Activated CD4-positive, alpha-beta T cell treated with anti-CD3 and anti-CD28 coated beads for 24 hours (primary cell): ENCODE data around the gene PAX6.
"Not testable (repeated sequence)": the region's sequence is repeated elsewhere in the genome, so short reads cannot be mapped to it uniquely, and the experiment has no call there.

Experiments used
- DNase-seq, 2 donors: peaks; one replicate each; pipeline ENCODE4 v3.0.0-alpha.2; 2020; ENCODE audit warnings: low read depth in 2 of 2

PAX6 gene

DNA sequence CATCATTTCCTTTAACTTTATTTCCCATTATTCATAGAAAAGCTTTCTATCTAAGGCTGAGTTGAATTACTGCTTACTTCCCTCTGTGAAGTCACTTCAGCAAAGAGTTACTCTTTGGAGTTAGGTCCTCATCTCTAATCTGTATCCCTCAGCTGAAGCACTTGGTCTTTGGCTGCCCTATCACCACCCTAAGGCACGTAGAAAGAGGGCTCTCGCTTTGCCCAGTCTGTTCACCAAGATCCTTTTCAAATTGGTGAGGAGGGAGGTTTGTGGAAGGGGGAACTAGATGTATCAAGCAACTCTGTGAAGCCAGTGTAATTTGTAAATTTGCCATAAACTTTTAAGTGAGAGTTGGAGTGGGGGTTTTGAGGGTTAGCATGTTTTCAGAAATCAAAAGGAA lies 43.4 kb downstream of the PAX6 start:
- DNase-seq, result no peak

DNA sequence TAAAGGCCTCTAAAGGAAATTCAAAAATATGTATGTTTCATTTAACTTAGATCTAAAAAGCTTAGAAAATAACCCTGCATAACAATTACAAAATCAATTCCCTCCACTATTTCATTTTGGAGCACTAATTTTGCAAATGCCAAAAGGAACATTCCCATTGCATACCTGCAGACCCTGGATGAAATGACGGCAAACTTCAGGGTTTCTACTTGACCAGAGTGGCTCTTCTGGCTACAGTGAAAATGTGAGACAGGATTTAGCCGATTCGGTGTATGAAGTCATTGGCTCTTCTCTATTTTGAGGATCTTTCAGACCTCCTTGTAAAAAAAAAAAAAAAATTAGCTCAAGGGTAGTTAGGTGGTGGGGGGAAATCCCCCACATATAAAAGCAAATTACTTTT lies 44.1 kb downstream of the PAX6 start:
- no peak for DNase-seq

DNA sequence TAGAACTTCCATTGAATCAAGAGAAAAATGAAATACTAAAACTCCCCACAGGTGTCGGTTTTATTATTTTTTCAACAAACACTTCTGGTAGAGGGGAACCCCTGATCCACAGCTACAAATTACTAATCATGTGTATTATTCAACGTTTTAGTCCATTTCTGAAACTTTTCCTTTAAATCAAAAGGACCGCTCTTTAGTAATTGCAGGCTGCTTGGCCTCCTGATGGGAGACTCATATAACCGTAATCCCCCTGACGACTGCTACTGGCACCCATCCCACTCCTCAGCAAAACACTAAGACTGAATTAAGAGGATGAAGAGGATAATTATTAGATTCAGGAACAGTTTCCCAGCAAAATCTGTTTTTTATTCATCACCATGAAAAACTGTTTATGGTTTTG lies 46.4 kb downstream of the PAX6 start:
- no peak for DNase-seq

DNA sequence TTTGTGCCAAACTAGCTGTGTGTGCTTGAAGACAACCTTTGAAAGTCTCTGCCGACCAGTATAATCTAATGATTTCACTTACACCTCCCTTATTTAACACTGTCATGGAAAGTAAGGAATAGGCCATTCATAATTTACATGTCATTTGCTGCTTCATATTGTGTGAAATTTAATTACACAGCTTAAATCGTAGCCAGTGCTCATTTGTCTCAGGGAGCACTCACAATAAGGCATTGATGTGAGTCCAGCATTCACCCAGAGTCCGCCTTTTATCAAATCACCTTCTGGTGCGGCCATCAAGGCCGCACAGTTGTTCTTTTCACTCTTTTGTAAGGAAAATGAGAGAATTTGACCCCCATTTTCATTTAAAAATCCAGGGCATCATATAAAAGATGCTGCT lies 46.9 kb downstream of the PAX6 start:
- no peak for DNase-seq

DNA sequence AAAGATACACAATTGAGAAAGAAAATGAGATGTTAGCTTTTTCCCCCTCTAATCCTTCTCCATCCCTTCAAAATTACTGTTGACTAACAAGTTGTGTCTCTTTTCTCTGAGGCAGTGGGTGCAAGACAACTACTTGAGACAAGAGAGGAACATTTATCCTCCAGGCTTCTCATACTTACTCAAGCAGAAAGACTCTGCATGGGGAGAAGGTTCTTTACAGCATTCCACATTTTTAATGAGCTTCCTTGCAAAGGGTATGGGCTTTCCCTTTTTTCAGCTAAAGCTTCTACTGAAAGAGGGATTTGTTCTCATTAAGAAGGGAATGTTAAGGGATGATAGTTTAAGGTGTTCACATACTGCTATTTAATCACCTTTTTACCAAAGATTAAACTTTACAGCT lies 47.8 kb downstream of the PAX6 start:
- no peak for DNase-seq

DNA sequence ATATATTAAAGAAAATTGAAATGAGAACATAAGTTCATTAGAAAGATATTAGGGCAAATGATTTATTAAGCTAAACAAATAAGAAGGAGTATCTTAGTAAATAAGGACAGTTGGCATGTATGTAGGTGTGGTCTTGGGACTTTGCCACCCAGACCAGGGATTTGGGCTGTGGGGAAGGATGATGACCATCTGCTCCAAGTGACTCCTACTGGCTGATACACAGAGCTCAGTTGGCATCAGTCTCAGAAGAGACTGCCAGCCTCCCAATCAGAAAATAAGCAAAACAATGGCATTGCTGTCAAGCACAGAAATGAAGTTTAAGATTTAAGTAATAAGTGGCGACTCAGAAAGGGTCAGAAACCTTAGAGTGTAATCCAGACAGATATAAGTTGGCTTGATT lies 49.5 kb downstream of the PAX6 start:
- no peak for DNase-seq

DNA sequence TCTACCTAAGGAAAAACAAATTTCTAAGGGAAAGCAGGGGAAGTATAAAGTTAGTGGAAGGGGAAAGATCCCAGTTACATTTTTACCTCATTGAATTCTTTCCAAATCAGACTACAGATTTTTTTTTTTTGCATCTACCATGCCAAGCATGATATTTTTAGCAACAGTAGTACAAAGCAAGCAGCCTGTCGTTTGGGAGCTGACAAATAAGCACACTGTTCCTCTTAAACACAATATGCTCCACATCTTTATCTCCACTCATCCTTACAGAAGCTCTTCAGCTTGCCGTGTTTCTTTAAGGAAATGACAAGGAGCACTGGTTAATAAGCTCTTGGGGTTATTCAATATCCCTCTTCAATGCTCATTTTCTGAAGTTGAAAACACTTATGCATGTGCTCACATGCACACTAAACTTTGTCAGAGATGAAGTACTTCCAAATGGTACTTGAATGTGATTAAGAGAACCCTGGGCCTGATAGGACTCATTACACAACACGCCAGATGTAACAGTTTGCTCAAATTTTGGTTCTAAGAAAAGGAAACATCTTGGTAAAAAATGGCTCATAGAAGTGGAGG lies 53.8 kb downstream of the PAX6 start:
- DNase-seq, result no peak

DNA sequence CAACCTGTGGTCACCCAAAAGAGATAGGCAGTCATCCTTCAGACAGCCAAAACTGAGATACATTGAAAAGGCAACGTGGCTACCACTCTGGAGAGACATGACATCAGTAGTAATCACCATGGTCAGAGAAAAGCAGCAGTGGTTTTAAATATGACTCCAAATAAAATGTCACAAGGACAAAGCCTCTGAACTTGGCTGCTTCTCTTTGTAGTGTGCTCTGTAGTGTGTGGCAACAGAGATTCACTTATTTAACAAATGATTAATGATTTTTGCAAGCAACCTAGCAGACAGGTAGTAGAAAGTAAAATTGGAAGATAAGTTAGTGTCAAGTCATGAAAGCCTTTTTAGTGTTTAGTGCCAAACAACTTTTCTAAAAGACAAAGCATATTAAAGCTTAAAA lies 63.5 kb downstream of the PAX6 start:
- DNase-seq, result no peak

DNA sequence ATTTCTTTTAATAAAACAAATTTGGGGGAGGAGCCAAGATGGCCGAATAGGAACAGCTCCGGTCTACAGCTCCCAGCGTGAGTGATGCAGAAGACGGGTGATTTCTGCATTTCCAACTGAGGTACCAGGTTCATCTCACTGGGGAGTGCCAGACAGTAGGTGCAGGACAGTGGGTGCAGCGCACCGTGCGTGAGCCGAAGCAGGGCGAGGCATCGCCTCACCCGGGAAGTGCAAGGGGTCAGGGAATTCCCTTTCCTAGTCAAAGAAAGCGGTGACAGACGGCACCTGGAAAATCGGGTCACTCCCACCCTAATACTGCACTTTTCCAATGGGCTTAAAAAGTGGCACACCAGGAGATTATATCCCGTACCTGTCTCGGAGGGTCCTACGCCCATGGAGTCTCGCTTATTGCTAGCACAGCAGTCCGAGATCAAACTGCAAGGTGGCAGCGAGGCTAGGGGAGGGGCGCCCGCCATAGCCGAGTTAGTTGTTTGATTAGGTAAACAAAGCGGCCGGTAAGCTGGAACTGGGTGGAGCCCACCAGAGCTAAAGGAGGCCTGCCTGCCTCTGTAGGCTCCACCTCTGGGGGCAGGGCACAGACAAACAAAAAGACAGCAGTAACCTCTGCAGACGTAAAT lies 70.3 kb downstream of the PAX6 start:
- not testable (repeated sequence) for DNase-seq

DNA sequence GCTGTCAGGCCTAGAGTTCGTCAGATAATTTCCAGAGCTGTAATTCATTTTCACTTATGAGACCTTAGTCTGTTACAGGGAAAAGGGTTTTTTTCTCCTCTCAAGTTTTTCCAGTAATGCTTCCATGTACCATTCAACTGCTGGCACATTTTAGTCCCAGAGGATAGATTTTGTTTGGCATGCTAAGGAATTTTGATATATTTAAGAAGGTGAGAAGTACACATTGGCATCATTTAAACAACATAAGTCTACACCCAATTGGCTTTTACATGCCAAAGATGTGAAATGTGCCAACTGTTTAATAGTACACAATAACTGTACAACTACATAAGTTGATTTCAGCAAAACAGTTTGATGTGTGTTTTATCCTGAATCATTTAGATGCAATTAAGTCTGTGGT lies 71.0 kb downstream of the PAX6 start:
- DNase-seq, result no peak
